GM21723 (cell line): ENCODE data around the gene SELENOO.
A peak's percentile ranks its signal among the peaks of the same experiment; 100 is the strongest.
"Not testable (repeated sequence)": the region's sequence is repeated elsewhere in the genome, so short reads cannot be mapped to it uniquely, and the experiment has no call there.

Experiments used
- ATAC-seq: cut with Tn5 transposase; IDR thresholded peaks from one replicate; pipeline ENCODE4 v1.9.1; 2021; ENCODE audit warnings: mild to moderate bottlenecking, moderate library complexity; ENCODE audit not compliant: unreplicated experiment

Gene SELENOO

GRCh38 chr22:50198624-50199017, 2.2 kb upstream of the SELENOO start:
- ATAC-seq: no peak

- ATAC-seq: no peak
These were observed 1.5 kb upstream of the SELENOO start for GRCh38 chr22:50199251-50199721.

- no peak for ATAC-seq
These were observed 866 bp upstream of the SELENOO start for GRCh38 chr22:50199829-50200460.

- peak; percentile 24 for ATAC-seq
These were observed 649 bp downstream of the SELENOO start for GRCh38 chr22:50201191-50202129.

- ATAC-seq: no peak
These were observed 1.4 kb downstream of the SELENOO start for GRCh38 chr22:50202130-50202666.

GRCh38 chr22:50203288-50203687, 2.5 kb downstream of the SELENOO start:
- no peak for ATAC-seq

- ATAC-seq: no peak
These were observed 3.8 kb downstream of the SELENOO start for GRCh38 chr22:50204571-50204970.

- not testable (repeated sequence) for ATAC-seq
These were observed 4.2 kb downstream of the SELENOO start for GRCh38 chr22:50204998-50205397.

GRCh38 chr22:50205781-50206569, 5.2 kb downstream of the SELENOO start:
- ATAC-seq: no peak

- no peak for ATAC-seq
These were observed 5.8 kb downstream of the SELENOO start for GRCh38 chr22:50206599-50206998.

- ATAC-seq: no peak
These were observed 6.8 kb downstream of the SELENOO start for GRCh38 chr22:50207383-50208140.

- no peak for ATAC-seq
These were observed 7.7 kb downstream of the SELENOO start for GRCh38 chr22:50208430-50208938.

- ATAC-seq: no peak
These were observed 8.4 kb downstream of the SELENOO start for GRCh38 chr22:50208939-50209892.

- ATAC-seq: no peak
These were observed 9.1 kb downstream of the SELENOO start for GRCh38 chr22:50209893-50210292.

- no peak for ATAC-seq
These were observed 9.7 kb downstream of the SELENOO start for GRCh38 chr22:50210378-50211139.

- no peak for ATAC-seq
These were observed 10.3 kb downstream of the SELENOO start for GRCh38 chr22:50211147-50211546.

- ATAC-seq: no peak
These were observed 12.5 kb downstream of the SELENOO start for GRCh38 chr22:50213263-50213662.
